ENCODE results near the gene PARP8.
"Not testable (repeated sequence)": the region's sequence is repeated elsewhere in the genome, so short reads cannot be mapped to it uniquely, and the experiment has no call there.

PARP8 gene

GRCh38 chr5:50666261-50667022 lies at the start of gene PARP8:
PARP8 (plus strand) TSS chr5:50666637; CDS start chr5:50667096, 459 bp downstream.
- DNase-seq (ENCODE audit: low read depth), result no peak
- peak within 1 kb of the TSS; percentile 78 for H3K4me3 ChIP-seq (ENCODE audit: low read depth, low read length)

- no peak for DNase-seq (ENCODE audit: low read depth)
- H3K4me3 ChIP-seq (ENCODE audit: low read depth, low read length), result no peak overlapping the region
Measured at GRCh38 chr5:50623666-50624065, 42.8 kb upstream of the PARP8 start.

GRCh38 chr5:50634866-50635265 lies 31.6 kb upstream of the PARP8 start:
- not testable (repeated sequence) for DNase-seq (ENCODE audit: low read depth); H3K4me3 ChIP-seq (ENCODE audit: low read depth, low read length)

GRCh38 chr5:50637576-50637975 lies 28.9 kb upstream of the PARP8 start:
- DNase-seq (ENCODE audit: low read depth); H3K4me3 ChIP-seq (ENCODE audit: low read depth, low read length): not testable (repeated sequence)

GRCh38 chr5:50646591-50646990 lies 19.8 kb upstream of the PARP8 start:
- H3K4me3 ChIP-seq (ENCODE audit: low read depth, low read length), result no peak overlapping the region
- DNase-seq (ENCODE audit: low read depth), result no peak

- DNase-seq (ENCODE audit: low read depth), result no peak
- no peak overlapping the region for H3K4me3 ChIP-seq (ENCODE audit: low read depth, low read length)
Measured at GRCh38 chr5:50647726-50648125, 18.7 kb upstream of the PARP8 start.

GRCh38 chr5:50653946-50654345 lies 12.5 kb upstream of the PARP8 start:
- no peak overlapping the region for H3K4me3 ChIP-seq (ENCODE audit: low read depth, low read length)
- no peak for DNase-seq (ENCODE audit: low read depth)

- no peak overlapping the region for H3K4me3 ChIP-seq (ENCODE audit: low read depth, low read length)
- no peak for DNase-seq (ENCODE audit: low read depth)
Measured at GRCh38 chr5:50655067-50655809, 11.2 kb upstream of the PARP8 start.

- no peak overlapping the region for H3K4me3 ChIP-seq (ENCODE audit: low read depth, low read length)
- DNase-seq (ENCODE audit: low read depth), result no peak
Measured at GRCh38 chr5:50655810-50656205, 10.6 kb upstream of the PARP8 start.

- H3K4me3 ChIP-seq (ENCODE audit: low read depth, low read length), result no peak overlapping the region
- DNase-seq (ENCODE audit: low read depth), result no peak
Measured at GRCh38 chr5:50657044-50657443, 9.4 kb upstream of the PARP8 start.

- DNase-seq (ENCODE audit: low read depth), result no peak
- H3K4me3 ChIP-seq (ENCODE audit: low read depth, low read length), result no peak overlapping the region
Measured at GRCh38 chr5:50658246-50658645, 8.2 kb upstream of the PARP8 start.

GRCh38 chr5:50663636-50664035 lies 2.8 kb upstream of the PARP8 start:
- no peak overlapping the region for H3K4me3 ChIP-seq (ENCODE audit: low read depth, low read length)
- DNase-seq (ENCODE audit: low read depth), result no peak

- DNase-seq (ENCODE audit: low read depth), result no peak
- H3K4me3 ChIP-seq (ENCODE audit: low read depth, low read length), result no peak overlapping the region
Measured at GRCh38 chr5:50665091-50665490, 1.3 kb upstream of the PARP8 start.

- peak overlapping the region; percentile 78 for H3K4me3 ChIP-seq (ENCODE audit: low read depth, low read length)
- not testable (repeated sequence) for DNase-seq (ENCODE audit: low read depth)
Measured at GRCh38 chr5:50665761-50666202, 655 bp upstream of the PARP8 start.

- no peak for DNase-seq (ENCODE audit: low read depth)
- H3K4me3 ChIP-seq (ENCODE audit: low read depth, low read length), result peak overlapping the region; percentile 78
Measured at GRCh38 chr5:50667023-50667652, 701 bp downstream of the PARP8 start.

GRCh38 chr5:50667653-50668595 lies 1.5 kb downstream of the PARP8 start:
- DNase-seq (ENCODE audit: low read depth), result no peak
- H3K4me3 ChIP-seq (ENCODE audit: low read depth, low read length), result peak overlapping the region; percentile 78

- not testable (repeated sequence) for H3K4me3 ChIP-seq (ENCODE audit: low read depth, low read length); DNase-seq (ENCODE audit: low read depth)
Measured at GRCh38 chr5:50668636-50669035, 2.2 kb downstream of the PARP8 start.

- DNase-seq (ENCODE audit: low read depth), result no peak
- no peak overlapping the region for H3K4me3 ChIP-seq (ENCODE audit: low read depth, low read length)
Measured at GRCh38 chr5:50672663-50673062, 6.2 kb downstream of the PARP8 start.

GRCh38 chr5:50673444-50673843 lies 7.0 kb downstream of the PARP8 start:
- DNase-seq (ENCODE audit: low read depth); H3K4me3 ChIP-seq (ENCODE audit: low read depth, low read length): not testable (repeated sequence)

All from skeletal muscle cell (primary cell).